SK-N-SH (cell line): Measurements from ENCODE around the gene TWF2. TPM values are rescaled to one million over a fixed set of nuclear protein-coding genes. Genes with fewer than 3 reads are reported as not detected.

Source experiments
- CTCF ChIA-PET: fragments of 300-600, 350-600 bp; formaldehyde crosslinking; extraction: SDS; loops from one replicate; lab custom pipeline; 2021; lab: Yijun Ruan, JAX
- POLR2A ChIA-PET: fragments of 350-600 bp; sonication (Branson Sonifier 250); formaldehyde crosslinking; extraction: SDS; loops from one replicate; lab custom pipeline; 2020; ENCODE audit warnings: antibody characterized with exemption, inconsistent platforms; lab: Yijun Ruan, JAX
- DNase-seq: peaks from one replicate; pipeline ENCODE4 v3.0.0; 2012
- H2AFZ ChIP-seq: fragments of 200-600 bp; sonication (generic); 2 replicates; pipeline ENCODE4 v1.8.1; 2016; ENCODE audit warnings: antibody characterized with exemption, mild to moderate bottlenecking, low read depth
- H3F3A ChIP-seq: fragments of 200-600 bp; sonication (generic); replicated peaks from 2 replicates; pipeline ENCODE3; 2016; ENCODE audit warnings: antibody characterized with exemption, mild to moderate bottlenecking; ENCODE audit not compliant: insufficient read depth
- H3K27ac ChIP-seq, 2 experiments: fragments of 200-500 bp in 1 of 2; fragments of 200-600 bp in 1 of 2; sonication (Bioruptor generic) in 1 of 2; sonication (generic), shearing (Covaris generic) in 1 of 2; 2 replicates each; pipeline versions ENCODE4 v1.5.1 to v1.6.1; 2014 to 2016; ENCODE audit warnings: low read depth in 2 of 2, inconsistent platforms in 1 of 2, low read length in 1 of 2, mild to moderate bottlenecking in 1 of 2, mixed read lengths in 1 of 2
- H3K27me3 ChIP-seq: fragments of 200-600 bp; sonication (generic), shearing (Covaris generic); 2 replicates; pipeline ENCODE4 v1.6.1; 2016; ENCODE audit warnings: mixed run types; ENCODE audit not compliant: insufficient read depth
- H3K36me3 ChIP-seq, 2 experiments: fragments of 200-500 bp in 1 of 2; fragments of 200-600 bp in 1 of 2; sonication (Bioruptor generic) in 1 of 2; sonication (generic) in 1 of 2; replicated peaks in 1 of 2; 2 replicates each; pipeline versions ENCODE3 to v1.5.1; 2014 to 2016; ENCODE audit warnings: low read length in 1 of 2, mild to moderate bottlenecking in 1 of 2; ENCODE audit not compliant: insufficient read depth in 2 of 2, control insufficient read depth in 1 of 2
- H3K4me1 ChIP-seq, 2 experiments: fragments of 200-500 bp in 1 of 2; fragments of 200-600 bp in 1 of 2; sonication (Bioruptor generic) in 1 of 2; sonication (generic), shearing (Covaris generic) in 1 of 2; 2 replicates each; pipeline versions ENCODE4 v1.5.1 to v1.6.1; 2014 to 2016; ENCODE audit warnings: low read depth in 1 of 2, low read length in 1 of 2, mixed run types in 1 of 2; ENCODE audit not compliant: insufficient read depth in 2 of 2, control insufficient read depth in 1 of 2
- H3K4me2 ChIP-seq: fragments of 200-600 bp; sonication (generic), shearing (Covaris generic); 2 replicates; pipeline ENCODE4 v1.6.1; 2017; ENCODE audit warnings: mixed run types
- H3K4me3 ChIP-seq, 2 experiments: fragments of 200-500 bp in 1 of 2; fragments of 200-600 bp in 1 of 2; sonication (Bioruptor generic) in 1 of 2; sonication (generic), shearing (Covaris generic) in 1 of 2; 2 replicates each; pipeline versions ENCODE4 v1.5.1 to v1.8.1; 2014 to 2016; ENCODE audit warnings: low read depth in 2 of 2, inconsistent platforms in 1 of 2, low read length in 1 of 2, mild to moderate bottlenecking in 1 of 2, mixed read lengths in 1 of 2, moderate library complexity in 1 of 2
- H3K79me2 ChIP-seq: fragments of 200-600 bp; sonication (generic); 2 replicates; pipeline ENCODE4 v1.8.1; 2017; ENCODE audit warnings: mild to moderate bottlenecking; ENCODE audit not compliant: insufficient read depth
- H3K9ac ChIP-seq: fragments of 200-600 bp; sonication (generic); 2 replicates; pipeline ENCODE4 v1.6.1; 2017; ENCODE audit warnings: mixed run types
- H3K9me2 ChIP-seq: fragments of 200-600 bp; sonication (generic); 2 replicates; pipeline ENCODE4 v1.6.1; 2017; ENCODE audit warnings: mixed run types
- H3K9me3 ChIP-seq: fragments of 200-600 bp; sonication (generic); 2 replicates; pipeline ENCODE4 v1.6.1; 2017; ENCODE audit warnings: mixed run types, mild to moderate bottlenecking, moderate library complexity
- H4K20me1 ChIP-seq: fragments of 200-600 bp; sonication (generic); 2 replicates; pipeline ENCODE4 v1.6.1; 2017; ENCODE audit warnings: mild to moderate bottlenecking, mixed run types; ENCODE audit not compliant: insufficient read depth
- CHD2 ChIP-seq: fragments of 150-350 bp; IDR thresholded peaks from 2 replicates; pipeline ENCODE4 v1.6.1; 2018; ENCODE audit warnings: low read length; ENCODE audit not compliant: partially characterized antibody
- CTCF ChIP-seq: fragments of 200-600 bp; sonication (generic); IDR thresholded peaks from 2 replicates; pipeline ENCODE4 v1.6.1; 2017; ENCODE audit warnings: antibody characterized with exemption, mild to moderate bottlenecking, moderate library complexity
- EZH2phosphoT487 ChIP-seq: fragments of 200-600 bp; sonication (generic); IDR thresholded peaks from 2 replicates; pipeline ENCODE4 v1.6.1; 2017; ENCODE audit warnings: low read depth, mixed run types, mild to moderate bottlenecking, antibody characterized with exemption, moderate library complexity, borderline replicate concordance
- FOSL2 ChIP-seq: IDR thresholded peaks from 2 replicates; pipeline ENCODE4 v1.4.0; 2012; ENCODE audit warnings: low read depth, mild to moderate bottlenecking, moderate library complexity, borderline replicate concordance
- FOXJ3 ChIP-seq: sonication (generic); formaldehyde crosslinking; IDR thresholded peaks from 2 replicates; pipeline ENCODE4 v1.5.1; 2020; ENCODE audit warnings: mild to moderate bottlenecking, missing genetic modification reagents
- FOXM1 ChIP-seq: IDR thresholded peaks from 2 replicates; pipeline ENCODE4 v1.4.0; 2012; ENCODE audit warnings: low read depth, mild to moderate bottlenecking
- GABPA ChIP-seq: IDR thresholded peaks from 2 replicates; pipeline ENCODE4 v1.4.0; 2012; ENCODE audit warnings: low read depth, mild to moderate bottlenecking
- MEF2A ChIP-seq: IDR thresholded peaks from 2 replicates; pipeline ENCODE4 v1.4.0; 2012; ENCODE audit warnings: low read depth, borderline replicate concordance
- MXI1 ChIP-seq: IDR thresholded peaks from 2 replicates; pipeline ENCODE4 v1.6.1; 2012; ENCODE audit warnings: mild to moderate bottlenecking, low read depth, low read length, improper control_type of control experiment
- NFIC ChIP-seq: IDR thresholded peaks from 2 replicates; pipeline ENCODE4 v1.4.0; 2012; ENCODE audit warnings: borderline replicate concordance
- NRF1 ChIP-seq: IDR thresholded peaks from 2 replicates; pipeline ENCODE4 v1.6.1; 2012; ENCODE audit warnings: low read depth, mild to moderate bottlenecking, low read length
- POLR2AphosphoS5 ChIP-seq: IDR thresholded peaks from 2 replicates; pipeline ENCODE4 v1.6.1; 2012; ENCODE audit warnings: low read depth, low read length
- RAD21 ChIP-seq: IDR thresholded peaks from 2 replicates; pipeline ENCODE4 v1.6.1; 2012; ENCODE audit warnings: mild to moderate bottlenecking, low read length
- RCOR1 ChIP-seq: fragments of 150-350 bp; IDR thresholded peaks from 2 replicates; pipeline ENCODE4 v1.6.1; 2017; ENCODE audit warnings: antibody characterized with exemption, low read length
- REST ChIP-seq: IDR thresholded peaks from 2 replicates; pipeline ENCODE4 v1.6.1; 2012; ENCODE audit warnings: mild to moderate bottlenecking, low read depth, low read length, moderate library complexity
- RFX5 ChIP-seq: IDR thresholded peaks from 2 replicates; pipeline ENCODE4 v1.6.1; 2012; ENCODE audit warnings: mild to moderate bottlenecking, improper control_type of control experiment, low read length
- RXRA ChIP-seq: IDR thresholded peaks from 2 replicates; pipeline ENCODE4 v1.4.0; 2012; ENCODE audit warnings: low read depth, mild to moderate bottlenecking, borderline replicate concordance
- SIN3A ChIP-seq: IDR thresholded peaks from 2 replicates; pipeline ENCODE4 v1.6.1; 2012; ENCODE audit warnings: low read depth, mild to moderate bottlenecking, low read length, moderate library complexity, borderline replicate concordance
- SMC3 ChIP-seq: IDR thresholded peaks from 2 replicates; pipeline ENCODE4 v1.6.1; 2012; ENCODE audit warnings: low read depth, low read length, improper control_type of control experiment
- TCF12 ChIP-seq: IDR thresholded peaks from 2 replicates; pipeline ENCODE4 v1.4.0; 2012
- TEAD4 ChIP-seq: IDR thresholded peaks from 2 replicates; pipeline ENCODE4 v1.4.0; 2012; ENCODE audit warnings: mild to moderate bottlenecking, borderline replicate concordance; ENCODE audit not compliant: insufficient read depth
- ZBTB33 ChIP-seq: IDR thresholded peaks from 2 replicates; pipeline ENCODE4 v1.4.0; 2012; ENCODE audit warnings: low read depth, borderline replicate concordance
- WGBS: methylation state at CpG from one replicate; pipeline ENCODE4 v1.1.6; 2017; ENCODE audit warnings: low lambda C conversion rate; 5-methylcytosine and 5-hydroxymethylcytosine counted together
- polyA plus RNA-seq, 3 experiments: library from polyadenylated mRNA; depleted of rRNA; stranded (reverse); fragments of >200 nt; gene quantifications; 2 replicates each; pipeline ENCODE4 v1.2.3, GENCODE V29; 2012

Gene TWF2
- polyA plus RNA-seq, 1 of the 3 experiments (the other 2 are of a cell fraction): 188 TPM

GRCh38 chr3:52204337-52205073, 34.5 kb downstream of the TWF2 start:
- Histone ChIP-seq H3K4me3 (no peak overlapping the region), H3K9ac (no peak overlapping the region), H3K27me3 (no peaks in the 10 kb centered on the region), H3K4me1 (no peaks in the 10 kb centered on the region), H3K9me2 (no peaks in the 10 kb centered on the region), H3F3A (no peaks in the 10 kb centered on the region), H3K27ac (no peak overlapping the region), H2AFZ (no peak overlapping the region), H3K79me2 (peaks cover 18% of the 10 kb centered on the region), H4K20me1 (no peaks in the 10 kb centered on the region), H3K36me3 (peaks cover 73 to 89% of the 10 kb centered on the region in 2 experiments), H3K9me3 (no peaks in the 10 kb centered on the region), H3K4me2 (no peak overlapping the region)
- ChIA-PET POLR2A (interaction anchor here (0.6 kb wide), 1 partner anchor 46 kb away, joined by 10 read pairs; no protein-coding TSS in a partner anchor), CTCF (interaction anchor here (1.5 to 4.2 kb wide), 3 partner anchors 16 to 50 kb away, joined by 3 to 23 read pairs (median 3); no protein-coding TSS in a partner anchor)
- TF ChIP-seq RAD21: no peak
- no peak for TF ChIP-seq MXI1
- no peak for TF ChIP-seq SIN3A
- no peak for TF ChIP-seq RXRA
- TF ChIP-seq NRF1: no peak
- no peak for TF ChIP-seq SMC3
- no peak for TF ChIP-seq FOXM1
- TF ChIP-seq RCOR1: no peak
- TF ChIP-seq GABPA: no peak
- TF ChIP-seq FOXJ3 (CRISPR knock-in tag): no peak
- no peak for TF ChIP-seq FOSL2
- TF ChIP-seq CHD2: no peak
- TF ChIP-seq TCF12: no peak
- TF ChIP-seq CTCF: no peak
- TF ChIP-seq POLR2AphosphoS5: no peak
- DNase-seq: no peak
- 88% methylated on average over 10 of the region's 10 CpGs for WGBS

GRCh38 chr3:52203701-52204100, 35.3 kb downstream of the TWF2 start:
- no peaks in the 10 kb centered on the region for H3K27me3 ChIP-seq
- no peak for TF ChIP-seq ZBTB33
- no peak for TF ChIP-seq EZH2phosphoT487
- no peak for TF ChIP-seq REST
- TF ChIP-seq MEF2A: no peak
- TF ChIP-seq NRF1: no peak
- no peak for TF ChIP-seq RFX5
- TF ChIP-seq FOXJ3 (CRISPR knock-in tag): no peak
- no peak for TF ChIP-seq TEAD4
- no peak for TF ChIP-seq NFIC
- TF ChIP-seq, all 33 proteins: peak for 0
- Histone ChIP-seq H3K9me2 (no peaks in the 10 kb centered on the region), H3K9ac (no peak overlapping the region), H3F3A (no peaks in the 10 kb centered on the region), H3K79me2 (peaks cover 26% of the 10 kb centered on the region), H3K4me3 (no peak overlapping the region), H2AFZ (no peak overlapping the region), H3K36me3 (peaks cover 73 to 82% of the 10 kb centered on the region in 2 experiments), H4K20me1 (no peaks in the 10 kb centered on the region), H3K4me2 (no peak overlapping the region), H3K9me3 (no peaks in the 10 kb centered on the region), H3K27ac (no peak overlapping the region), H3K4me1 (peaks cover 0 to 8% of the 10 kb centered on the region in 2 experiments; a peak in 2 of 4 replicates)
- ChIA-PET POLR2A (interaction anchor here (0.6 kb wide), 1 partner anchor 171 kb away, joined by 3 read pairs; no protein-coding TSS in a partner anchor), CTCF (interaction anchor here (1.5 to 4.2 kb wide), 3 partner anchors 17 to 200 kb away, joined by 3 to 23 read pairs (median 7); no protein-coding TSS in a partner anchor)
- WGBS: 100% methylated on average over 1 of the region's 1 CpG
- DNase-seq: no peak
